Cardiac fibroblast (primary cell): ENCODE measurements around the gene NR1I2.

ENCODE experiments used
- DNase-seq, 2 donors: peaks; one replicate each; pipeline versions ENCODE4 v3.0.0 to v3.0.0-alpha.2; 2010; ENCODE audit warnings: low read depth in 2 of 2
- H3K4me3 ChIP-seq, 2 donors: replicated peaks in 1 of 2; 1 replicate in 1 of 2; 2 replicates in 1 of 2; pipeline ENCODE4 v1.5.1; 2011; ENCODE audit warnings: low read depth in 2 of 2, low read length in 2 of 2, mild to moderate bottlenecking in 2 of 2, moderate library complexity in 1 of 2
- CTCF ChIP-seq: IDR thresholded peaks from one replicate; pipeline ENCODE4 v1.5.1; 2011; ENCODE audit warnings: low read depth, mild to moderate bottlenecking, low read length, inconsistent platforms

Gene NR1I2

GRCh38 chr3:119746423-119746822 is 35.5 kb upstream of the NR1I2 start:
- TF ChIP-seq CTCF, result no peak
- no peak overlapping the region for H3K4me3 ChIP-seq
- no peak for DNase-seq

DNA sequence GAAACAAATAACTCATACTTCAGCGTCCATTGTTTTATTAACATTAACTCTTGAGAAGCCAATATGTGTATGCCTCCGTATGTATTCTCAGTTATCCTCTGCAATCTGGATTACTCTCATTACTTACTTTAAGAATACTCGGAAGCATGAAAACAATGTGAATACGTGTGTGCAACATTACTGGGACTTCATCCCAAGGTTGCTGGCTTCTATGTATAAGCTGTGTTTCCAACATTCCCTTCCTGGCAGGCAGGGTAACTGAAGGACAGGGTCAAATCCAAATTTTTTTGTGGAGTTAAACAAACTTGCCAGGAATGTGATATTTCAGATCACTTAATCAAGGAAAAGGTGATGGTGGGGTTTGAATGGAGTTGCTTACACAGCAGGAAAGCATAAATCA is 34.5 kb upstream of the NR1I2 start:
- no peak for DNase-seq
- TF ChIP-seq CTCF, result no peak
- H3K4me3 ChIP-seq, result no peak overlapping the region

- no peak for DNase-seq
- H3K4me3 ChIP-seq, result no peak overlapping the region
- TF ChIP-seq CTCF, result no peak
Measured at GRCh38 chr3:119748991-119749390, 32.9 kb upstream of the NR1I2 start.

GRCh38 chr3:119751423-119751822 is 30.5 kb upstream of the NR1I2 start:
- no peak overlapping the region for H3K4me3 ChIP-seq
- TF ChIP-seq CTCF, result no peak
- peak; percentile 2 to 9 for DNase-seq

DNA sequence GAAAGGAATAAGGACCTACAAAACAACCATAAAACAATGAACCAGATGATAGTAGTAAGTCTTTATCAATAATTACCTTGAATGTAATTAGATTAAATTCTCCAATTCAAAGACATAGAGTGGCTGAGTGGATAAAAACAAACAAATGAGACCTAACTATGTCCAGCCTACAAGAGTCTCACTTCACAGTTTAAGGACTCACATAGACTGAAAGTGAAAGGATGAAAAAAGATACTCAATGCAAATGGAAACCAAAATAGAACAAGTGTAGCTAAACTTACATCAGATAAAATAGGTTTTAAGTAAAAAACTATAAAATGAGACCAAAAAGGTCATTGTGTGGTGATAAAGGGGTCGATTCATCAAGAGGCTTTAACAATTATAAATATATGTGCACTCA is 21.9 kb upstream of the NR1I2 start:
- no peak for DNase-seq
- no peak overlapping the region for H3K4me3 ChIP-seq
- TF ChIP-seq CTCF, result no peak

DNA sequence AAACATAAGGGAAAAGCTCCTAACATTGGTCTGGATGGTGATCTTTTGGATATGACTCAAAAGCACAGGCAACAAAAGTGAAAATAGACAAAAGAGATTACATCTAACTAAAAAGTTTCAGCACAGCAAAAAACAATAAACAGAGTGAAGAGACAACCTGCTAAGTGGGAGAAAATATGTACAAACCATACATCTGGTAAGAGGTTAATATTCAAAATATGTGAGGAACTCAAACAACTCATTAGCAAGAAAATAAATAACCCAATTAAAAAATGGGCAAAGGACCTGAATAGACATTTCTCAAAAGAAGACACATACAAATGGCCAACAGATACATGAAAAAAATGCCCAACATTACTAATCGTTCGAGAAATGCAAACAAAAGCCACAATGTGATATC is 19.0 kb upstream of the NR1I2 start:
- no peak for DNase-seq
- no peak for TF ChIP-seq CTCF
- no peak overlapping the region for H3K4me3 ChIP-seq

GRCh38 chr3:119763466-119763865 is 18.4 kb upstream of the NR1I2 start:
- DNase-seq, result no peak
- no peak overlapping the region for H3K4me3 ChIP-seq
- TF ChIP-seq CTCF, result no peak
